GM19452 (cell line): ENCODE data around the gene LILRB1.
"Not testable (repeated sequence)": the region's sequence is repeated elsewhere in the genome, so short reads cannot be mapped to it uniquely, and the experiment has no call there.

Experiments
- ATAC-seq: cut with Tn5 transposase; IDR thresholded peaks from one replicate; pipeline ENCODE4 v1.9.1; 2021; ENCODE audit not compliant: unreplicated experiment

Gene LILRB1

GRCh38 chr19:54661846-54662481 lies 31.7 kb downstream of the LILRB1 start:
- ATAC-seq = no peak

- ATAC-seq = no peak
Measured at GRCh38 chr19:54662730-54663129, 32.4 kb downstream of the LILRB1 start, which contains the start of gene LILRB4. TSS of gene LILRB4 (plus strand) at chr19:54662985. CDS start at chr19:54663034, 49 bp downstream.

- no peak for ATAC-seq
Measured at GRCh38 chr19:54665530-54665929, 35.2 kb downstream of the LILRB1 start.

GRCh38 chr19:54667217-54667616 lies 36.9 kb downstream of the LILRB1 start:
- no peak for ATAC-seq

GRCh38 chr19:54668353-54668752 lies 38.1 kb downstream of the LILRB1 start:
- no peak for ATAC-seq

GRCh38 chr19:54670576-54671357 lies 40.5 kb downstream of the LILRB1 start:
- ATAC-seq = no peak

GRCh38 chr19:54673222-54673621 lies 42.9 kb downstream of the LILRB1 start:
- no peak for ATAC-seq

GRCh38 chr19:54674021-54674617 lies 43.8 kb downstream of the LILRB1 start:
- ATAC-seq = no peak

- not testable (repeated sequence) for ATAC-seq
Measured at GRCh38 chr19:54676210-54676834, 46.0 kb downstream of the LILRB1 start.

- ATAC-seq = no peak
Measured at GRCh38 chr19:54677217-54677616, 46.9 kb downstream of the LILRB1 start.

GRCh38 chr19:54681596-54681995 lies 51.3 kb downstream of the LILRB1 start:
- not testable (repeated sequence) for ATAC-seq

GRCh38 chr19:54682306-54682856 lies 52.1 kb downstream of the LILRB1 start:
- ATAC-seq = no peak

GRCh38 chr19:54684527-54684926 lies 54.2 kb downstream of the LILRB1 start:
- ATAC-seq = no peak
